ENCODE results near the gene NUMBL. TPM values are rescaled to one million over a fixed set of nuclear protein-coding genes. Genes with fewer than 3 reads are reported as not detected.

NUMBL gene
- total RNA-seq, 1 donor from 2014 or later: 79.3 TPM

GRCh38 chr19:40681039-40681438, 9.4 kb downstream of the NUMBL start:
- DNase-seq (ENCODE audit: low read depth) (no peak), FAIRE-seq (no peak)
- Histone ChIP-seq H3K4me2 (ENCODE audit: low read length) (no peak overlapping the region), H3K9ac (ENCODE audit: low read length) (no peak overlapping the region), H3K4me3 (ENCODE audit: insufficient read depth, low read depth, low read length) (no peak overlapping the region), H4K20me1 (ENCODE audit: insufficient read depth, low read length) (peaks cover 38% of the 10 kb centered on the region), H3K36me3 (ENCODE audit: insufficient read depth, low read length) (peaks cover 36% of the 10 kb centered on the region), H3K79me2 (ENCODE audit: insufficient read depth, low read length) (peaks cover 6% of the 10 kb centered on the region), H3K4me1 (ENCODE audit: insufficient read depth, low read length) (no peaks in the 10 kb centered on the region), H2AFZ (ENCODE audit: low read depth, low read length) (no peak overlapping the region), H3K9me3 (ENCODE audit: insufficient read depth, low read depth, low read length) (no peaks in the 10 kb centered on the region), H3K27me3 (ENCODE audit: insufficient read depth, low read length) (no peaks in the 10 kb centered on the region), H3K27ac (ENCODE audit: low read depth, low read length) (no peak overlapping the region)
- Mint-ChIP-seq H3K4me3 (ENCODE audit: unreplicated experiment) (no peak overlapping the region), H3K9me3 (ENCODE audit: unreplicated experiment) (no peaks in the 10 kb centered on the region), H3K4me1 (ENCODE audit: low read depth, unreplicated experiment) (no peaks in the 10 kb centered on the region), H3K27me3 (ENCODE audit: low read depth, unreplicated experiment) (no peaks in the 10 kb centered on the region), H3K27ac (ENCODE audit: unreplicated experiment) (no peak overlapping the region), H3K36me3 (ENCODE audit: low read depth, unreplicated experiment) (peaks cover 38% of the 10 kb centered on the region)
- TF ChIP-seq EZH2 (IDR thresholded peaks at IDR 0.05; ENCODE audit: insufficient read depth, low read length) (no peak), CTCF (IDR thresholded peaks at IDR 0.05; ENCODE audit: insufficient read depth, low read depth, low read length) (no peak)

GRCh38 chr19:40677156-40677555, 13.3 kb downstream of the NUMBL start:
- H3K27me3 ChIP-seq (ENCODE audit: insufficient read depth, low read length): no peaks in the 10 kb centered on the region
- no peak overlapping the region for H3K9ac ChIP-seq (ENCODE audit: low read length)
- TF ChIP-seq CTCF (IDR thresholded peaks at IDR 0.05; ENCODE audit: insufficient read depth, low read depth, low read length): no peak
- TF ChIP-seq EZH2 (IDR thresholded peaks at IDR 0.05; ENCODE audit: insufficient read depth, low read length): no peak
- H3K4me1 Mint-ChIP-seq (ENCODE audit: low read depth, unreplicated experiment): no peaks in the 10 kb centered on the region
- no peaks in the 10 kb centered on the region for H3K27me3 Mint-ChIP-seq (ENCODE audit: low read depth, unreplicated experiment)
- DNase-seq (ENCODE audit: low read depth) (no peak), FAIRE-seq (no peak)
- no peak overlapping the region for H3K27ac Mint-ChIP-seq (ENCODE audit: unreplicated experiment)
- no peak overlapping the region for H3K27ac ChIP-seq (ENCODE audit: low read depth, low read length)
- H3K4me2 ChIP-seq (ENCODE audit: low read length): no peak overlapping the region
- no peak overlapping the region for H2AFZ ChIP-seq (ENCODE audit: low read depth, low read length)
- no peaks in the 10 kb centered on the region for H3K9me3 Mint-ChIP-seq (ENCODE audit: unreplicated experiment)
- H3K36me3 ChIP-seq (ENCODE audit: insufficient read depth, low read length): peaks cover 47% of the 10 kb centered on the region
- no peaks in the 10 kb centered on the region for H3K79me2 ChIP-seq (ENCODE audit: insufficient read depth, low read length)
- H3K36me3 Mint-ChIP-seq (ENCODE audit: low read depth, unreplicated experiment): peaks cover 19% of the 10 kb centered on the region
- no peak overlapping the region for H3K4me3 ChIP-seq (ENCODE audit: insufficient read depth, low read depth, low read length)
- peaks cover 40% of the 10 kb centered on the region for H4K20me1 ChIP-seq (ENCODE audit: insufficient read depth, low read length)
- H3K4me1 ChIP-seq (ENCODE audit: insufficient read depth, low read length): no peaks in the 10 kb centered on the region
- H3K9me3 ChIP-seq (ENCODE audit: insufficient read depth, low read depth, low read length): no peaks in the 10 kb centered on the region
- no peak overlapping the region for H3K4me3 Mint-ChIP-seq (ENCODE audit: unreplicated experiment)

GRCh38 chr19:40674291-40674690, 16.2 kb downstream of the NUMBL start:
- FAIRE-seq: no peak
- no peak for TF ChIP-seq EZH2 (IDR thresholded peaks at IDR 0.05; ENCODE audit: insufficient read depth, low read length)
- TF ChIP-seq CTCF (IDR thresholded peaks at IDR 0.05; ENCODE audit: insufficient read depth, low read depth, low read length): no peak
- H2AFZ ChIP-seq (ENCODE audit: low read depth, low read length): no peak overlapping the region
- no peak overlapping the region for H3K27ac ChIP-seq (ENCODE audit: low read depth, low read length)
- no peak overlapping the region for H3K4me2 ChIP-seq (ENCODE audit: low read length)
- Mint-ChIP-seq H3K36me3 (ENCODE audit: low read depth, unreplicated experiment) (peaks cover 26% of the 10 kb centered on the region), H3K9me3 (ENCODE audit: unreplicated experiment) (peaks cover 2% of the 10 kb centered on the region), H3K27ac (ENCODE audit: unreplicated experiment) (no peak overlapping the region), H3K4me3 (ENCODE audit: unreplicated experiment) (peak overlapping the region; percentile 8), H3K4me1 (ENCODE audit: low read depth, unreplicated experiment) (no peaks in the 10 kb centered on the region), H3K27me3 (ENCODE audit: low read depth, unreplicated experiment) (no peaks in the 10 kb centered on the region)
- DNase-seq (ENCODE audit: low read depth): no peak
- no peak overlapping the region for H3K4me3 ChIP-seq (ENCODE audit: insufficient read depth, low read depth, low read length)
- no peak overlapping the region for H3K9ac ChIP-seq (ENCODE audit: low read length)
- H3K9me3 ChIP-seq (ENCODE audit: insufficient read depth, low read depth, low read length): peaks cover 4% of the 10 kb centered on the region
- no peaks in the 10 kb centered on the region for H3K27me3 ChIP-seq (ENCODE audit: insufficient read depth, low read length)
- H3K79me2 ChIP-seq (ENCODE audit: insufficient read depth, low read length): no peaks in the 10 kb centered on the region
- peaks cover 55% of the 10 kb centered on the region for H4K20me1 ChIP-seq (ENCODE audit: insufficient read depth, low read length)
- no peaks in the 10 kb centered on the region for H3K4me1 ChIP-seq (ENCODE audit: insufficient read depth, low read length)
- H3K36me3 ChIP-seq (ENCODE audit: insufficient read depth, low read length): peaks cover 62% of the 10 kb centered on the region

Measured in astrocyte (in vitro differentiated cells and primary cell).